ENCODE results near the gene MACROD2.

GRCh38 chr20:14444106-14444505 lies 448.8 kb downstream of the MACROD2 start:
- TF ChIP-seq POLR2A (IDR thresholded peaks at IDR 0.05) = no peak
- TF ChIP-seq, protein P1, sequence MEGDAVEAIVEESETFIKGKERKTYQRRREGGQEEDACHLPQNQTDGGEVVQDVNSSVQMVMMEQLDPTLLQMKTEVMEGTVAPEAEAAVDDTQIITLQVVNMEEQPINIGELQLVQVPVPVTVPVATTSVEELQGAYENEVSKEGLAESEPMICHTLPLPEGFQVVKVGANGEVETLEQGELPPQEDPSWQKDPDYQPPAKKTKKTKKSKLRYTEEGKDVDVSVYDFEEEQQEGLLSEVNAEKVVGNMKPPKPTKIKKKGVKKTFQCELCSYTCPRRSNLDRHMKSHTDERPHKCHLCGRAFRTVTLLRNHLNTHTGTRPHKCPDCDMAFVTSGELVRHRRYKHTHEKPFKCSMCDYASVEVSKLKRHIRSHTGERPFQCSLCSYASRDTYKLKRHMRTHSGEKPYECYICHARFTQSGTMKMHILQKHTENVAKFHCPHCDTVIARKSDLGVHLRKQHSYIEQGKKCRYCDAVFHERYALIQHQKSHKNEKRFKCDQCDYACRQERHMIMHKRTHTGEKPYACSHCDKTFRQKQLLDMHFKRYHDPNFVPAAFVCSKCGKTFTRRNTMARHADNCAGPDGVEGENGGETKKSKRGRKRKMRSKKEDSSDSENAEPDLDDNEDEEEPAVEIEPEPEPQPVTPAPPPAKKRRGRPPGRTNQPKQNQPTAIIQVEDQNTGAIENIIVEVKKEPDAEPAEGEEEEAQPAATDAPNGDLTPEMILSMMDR (IDR thresholded peaks at IDR 0.05) = no peak
